Panc1 (cell line): ENCODE measurements around the gene APOL2. TPM values are rescaled to one million over a fixed set of nuclear protein-coding genes. Genes with fewer than 3 reads are reported as not detected.

Experiments used
- ATAC-seq: fragments of 200-7000 bp; cut with Tn5 transposase; 2 replicates; pipeline ENCODE4 v1.9.1; 2020; ENCODE audit warnings: mild to moderate bottlenecking, moderate library complexity
- BruUV-seq: library from RNA; stranded (reverse); fragments of 400-500 nt; replicated peaks from 2 replicates; lab custom pipeline; 2021; lab: Mats Ljungman, UMichigan
- CTCF ChIA-PET: fragments of 300-600 bp; sonication (Branson Sonifier 250); formaldehyde crosslinking; loops from one replicate; lab custom pipeline; 2022; ENCODE audit warnings: antibody characterized with exemption; lab: Charles Lee
- POLR2A ChIA-PET: fragments of 300-600 bp; sonication (Branson Sonifier 250); formaldehyde crosslinking; loops from one replicate; lab custom pipeline; 2022; ENCODE audit warnings: antibody characterized with exemption; lab: Charles Lee
- DNase-seq: peaks from one replicate; pipeline ENCODE4 v3.0.0-alpha.2; 2010; ENCODE audit warnings: low read depth, low spot score
- H3K27ac ChIP-seq: 2 replicates; pipeline ENCODE4 v1.5.1; 2011; ENCODE audit warnings: mild to moderate bottlenecking, low read length, inconsistent platforms
- H3K27me3 ChIP-seq: fragments of 200-500 bp; sonication (Bioruptor generic); 2 replicates; pipeline ENCODE4 v1.6.0; 2014; ENCODE audit warnings: low read length, inconsistent platforms; ENCODE audit not compliant: control insufficient read depth, insufficient read depth
- H3K36me3 ChIP-seq: fragments of 200-500 bp; sonication (Bioruptor generic); 2 replicates; pipeline ENCODE4 v1.5.1; 2014; ENCODE audit warnings: inconsistent platforms, mild to moderate bottlenecking, low read length, moderate library complexity; ENCODE audit not compliant: control insufficient read depth, insufficient read depth
- H3K4me1 ChIP-seq: 2 replicates; pipeline ENCODE4 v1.5.1; 2011; ENCODE audit warnings: inconsistent platforms, mild to moderate bottlenecking, low read length, moderate library complexity; ENCODE audit not compliant: control insufficient read depth, insufficient read depth
- H3K4me3 ChIP-seq, 2 experiments: 2 replicates each; pipeline ENCODE4 v1.5.1; 2011 to 2012; ENCODE audit warnings: low read depth in 2 of 2, low read length in 2 of 2, mild to moderate bottlenecking in 2 of 2, inconsistent platforms in 1 of 2, moderate library complexity in 1 of 2
- H3K9me3 ChIP-seq: fragments of 200-500 bp; sonication (Bioruptor generic); 2 replicates; pipeline ENCODE4 v1.5.1; 2014; ENCODE audit warnings: low read depth, mild to moderate bottlenecking, inconsistent platforms, low read length, moderate library complexity; ENCODE audit not compliant: control insufficient read depth, insufficient read depth
- POLR2AphosphoS5 ChIP-seq: IDR thresholded peaks from 2 replicates; pipeline ENCODE4 v1.6.1; 2012; ENCODE audit warnings: mild to moderate bottlenecking, low read depth, low read length, moderate library complexity
- SIN3A ChIP-seq: IDR thresholded peaks from 2 replicates; pipeline ENCODE4 v1.6.1; 2012; ENCODE audit warnings: low read depth, mild to moderate bottlenecking, low read length, moderate library complexity, borderline replicate concordance; ENCODE audit not compliant: insufficient read depth
- TCF7L2 ChIP-seq: IDR thresholded peaks from 2 replicates; pipeline ENCODE4 v1.6.1; 2011; ENCODE audit warnings: mild to moderate bottlenecking, low read depth, low read length, inconsistent platforms
- in situ Hi-C: cut with HindIII; loops from 2 replicates; pipeline ENCODE4 v1.10.0; 2016; ENCODE audit warnings: low sequenced_read_pairs, low pct_unique_long_range_greater_than_20kb
- intact Hi-C: fragments of 100-400 bp; cut with micrococcal nuclease; formaldehyde crosslinking; loops from one replicate; pipeline ENCODE4 v1.10.0; 2022; ENCODE audit not compliant: unreplicated experiment
- total RNA-seq: library from RNA; stranded (reverse); gene quantifications from one replicate; pipeline ENCODE4 v1.2.1, GENCODE V29; 2021; ENCODE audit not compliant: unreplicated experiment
- TF ChIP-seq, protein P1 (sequence below): fragments of 450-650 bp; IDR thresholded peaks from 2 replicates; pipeline ENCODE4 v1.5.1; 2017; ENCODE audit warnings: mild to moderate bottlenecking
- TF ChIP-seq, protein P2 (sequence below), 2 experiments: IDR thresholded peaks; 2 replicates each; pipeline ENCODE4 v1.6.1; 2011 to 2012; ENCODE audit warnings: low read depth in 2 of 2, control low read depth in 1 of 2, low read length in 1 of 2, mild to moderate bottlenecking in 1 of 2, moderate library complexity in 1 of 2; ENCODE audit not compliant: insufficient read depth in 1 of 2

Gene APOL2
- total RNA-seq, 1 experiment from 2014 or later = 34.4 TPM

GRCh38 chr22:36279219-36279666 lies 39.9 kb upstream of the APOL2 start:
- H3K4me3 ChIP-seq = no peak overlapping the region
- in situ Hi-C loops = no loop called here
- intact Hi-C loops = no loop called here
- H3K27me3 ChIP-seq = no peaks in the 10 kb centered on the region
- no peak overlapping the region for H3K27ac ChIP-seq
- CTCF ChIA-PET = no interaction called here
- H3K4me1 ChIP-seq = peaks cover 4% of the 10 kb centered on the region; the same call in 1 of the 2 replicates
- TF ChIP-seq, protein P1, sequence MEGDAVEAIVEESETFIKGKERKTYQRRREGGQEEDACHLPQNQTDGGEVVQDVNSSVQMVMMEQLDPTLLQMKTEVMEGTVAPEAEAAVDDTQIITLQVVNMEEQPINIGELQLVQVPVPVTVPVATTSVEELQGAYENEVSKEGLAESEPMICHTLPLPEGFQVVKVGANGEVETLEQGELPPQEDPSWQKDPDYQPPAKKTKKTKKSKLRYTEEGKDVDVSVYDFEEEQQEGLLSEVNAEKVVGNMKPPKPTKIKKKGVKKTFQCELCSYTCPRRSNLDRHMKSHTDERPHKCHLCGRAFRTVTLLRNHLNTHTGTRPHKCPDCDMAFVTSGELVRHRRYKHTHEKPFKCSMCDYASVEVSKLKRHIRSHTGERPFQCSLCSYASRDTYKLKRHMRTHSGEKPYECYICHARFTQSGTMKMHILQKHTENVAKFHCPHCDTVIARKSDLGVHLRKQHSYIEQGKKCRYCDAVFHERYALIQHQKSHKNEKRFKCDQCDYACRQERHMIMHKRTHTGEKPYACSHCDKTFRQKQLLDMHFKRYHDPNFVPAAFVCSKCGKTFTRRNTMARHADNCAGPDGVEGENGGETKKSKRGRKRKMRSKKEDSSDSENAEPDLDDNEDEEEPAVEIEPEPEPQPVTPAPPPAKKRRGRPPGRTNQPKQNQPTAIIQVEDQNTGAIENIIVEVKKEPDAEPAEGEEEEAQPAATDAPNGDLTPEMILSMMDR = no peak
- no peak for TF ChIP-seq POLR2AphosphoS5
- TF ChIP-seq, protein P2, sequence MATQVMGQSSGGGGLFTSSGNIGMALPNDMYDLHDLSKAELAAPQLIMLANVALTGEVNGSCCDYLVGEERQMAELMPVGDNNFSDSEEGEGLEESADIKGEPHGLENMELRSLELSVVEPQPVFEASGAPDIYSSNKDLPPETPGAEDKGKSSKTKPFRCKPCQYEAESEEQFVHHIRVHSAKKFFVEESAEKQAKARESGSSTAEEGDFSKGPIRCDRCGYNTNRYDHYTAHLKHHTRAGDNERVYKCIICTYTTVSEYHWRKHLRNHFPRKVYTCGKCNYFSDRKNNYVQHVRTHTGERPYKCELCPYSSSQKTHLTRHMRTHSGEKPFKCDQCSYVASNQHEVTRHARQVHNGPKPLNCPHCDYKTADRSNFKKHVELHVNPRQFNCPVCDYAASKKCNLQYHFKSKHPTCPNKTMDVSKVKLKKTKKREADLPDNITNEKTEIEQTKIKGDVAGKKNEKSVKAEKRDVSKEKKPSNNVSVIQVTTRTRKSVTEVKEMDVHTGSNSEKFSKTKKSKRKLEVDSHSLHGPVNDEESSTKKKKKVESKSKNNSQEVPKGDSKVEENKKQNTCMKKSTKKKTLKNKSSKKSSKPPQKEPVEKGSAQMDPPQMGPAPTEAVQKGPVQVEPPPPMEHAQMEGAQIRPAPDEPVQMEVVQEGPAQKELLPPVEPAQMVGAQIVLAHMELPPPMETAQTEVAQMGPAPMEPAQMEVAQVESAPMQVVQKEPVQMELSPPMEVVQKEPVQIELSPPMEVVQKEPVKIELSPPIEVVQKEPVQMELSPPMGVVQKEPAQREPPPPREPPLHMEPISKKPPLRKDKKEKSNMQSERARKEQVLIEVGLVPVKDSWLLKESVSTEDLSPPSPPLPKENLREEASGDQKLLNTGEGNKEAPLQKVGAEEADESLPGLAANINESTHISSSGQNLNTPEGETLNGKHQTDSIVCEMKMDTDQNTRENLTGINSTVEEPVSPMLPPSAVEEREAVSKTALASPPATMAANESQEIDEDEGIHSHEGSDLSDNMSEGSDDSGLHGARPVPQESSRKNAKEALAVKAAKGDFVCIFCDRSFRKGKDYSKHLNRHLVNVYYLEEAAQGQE (IDR thresholded peaks at IDR 0.05; ENCODE audit: insufficient read depth in 1 of 2, low read depth in 2 of 2, low read length in 1 of 2) = no peak
- no peak for TF ChIP-seq TCF7L2
- TF ChIP-seq SIN3A = no peak
- peaks cover 5% of the 10 kb centered on the region for H3K36me3 ChIP-seq
- H3K9me3 ChIP-seq = no peaks in the 10 kb centered on the region
- DNase-seq (no peak), ATAC-seq (no peak)
- POLR2A ChIA-PET = no interaction called here
- no TSS peak for BruUV-seq

- ChIA-PET CTCF (interaction anchor here (0.6 to 0.7 kb wide), 3 partner anchors 11 to 484 kb away, joined by 3 to 7 read pairs (median 3); no protein-coding TSS in a partner anchor), POLR2A (no interaction called here)
- no peak for DNase-seq
- BruUV-seq = no TSS peak
- in situ Hi-C loops (no loop called here), intact Hi-C loops (no loop called here)
- Histone ChIP-seq H3K4me1 (peaks cover 4% of the 10 kb centered on the region; the same call in 1 of the 2 replicates), H3K36me3 (no peaks in the 10 kb centered on the region; the same call in 1 of the 2 replicates), H3K27ac (no peak overlapping the region), H3K27me3 (no peaks in the 10 kb centered on the region), H3K4me3 (no peak overlapping the region), H3K9me3 (no peaks in the 10 kb centered on the region)
- TF ChIP-seq, protein P1 = peak; percentile 86
- TF ChIP-seq, protein P2 (IDR thresholded peaks at IDR 0.05; ENCODE audit: insufficient read depth in 1 of 2, low read depth in 2 of 2, low read length in 1 of 2) = no peak
- TF ChIP-seq POLR2AphosphoS5 = peak; percentile 71
- peak; percentile 84 for ATAC-seq
These were observed 38.4 kb upstream of the APOL2 start for GRCh38 chr22:36277482-36278291.
